T-helper 22 cell (primary cell): ENCODE measurements around the gene FAM156B.
"Not testable (repeated sequence)": the region's sequence is repeated elsewhere in the genome, so short reads cannot be mapped to it uniquely, and the experiment has no call there.

Source experiments
- DNase-seq: peaks from one replicate; pipeline ENCODE4 v3.0.0-alpha.2; 2020; ENCODE audit warnings: low read depth

FAM156B gene

DNA sequence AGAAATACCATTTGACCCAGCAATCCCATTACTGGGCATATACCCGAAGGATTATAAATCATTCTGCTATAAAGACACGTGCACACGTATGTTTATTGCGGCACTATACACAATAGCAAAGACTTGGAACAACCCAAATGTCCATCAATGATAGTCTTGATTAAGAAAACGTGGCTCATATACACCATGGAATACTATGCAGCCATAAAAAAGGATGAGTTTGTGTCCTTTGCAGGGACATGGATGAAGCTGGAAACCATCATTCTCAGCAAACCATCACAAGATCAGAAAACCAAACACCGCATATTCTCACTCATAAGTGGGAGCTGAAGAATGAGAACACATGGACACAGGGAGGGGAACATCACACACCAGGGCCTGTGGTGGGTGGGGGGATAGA, 33.1 kb downstream of the FAM156B start:
- DNase-seq, result not testable (repeated sequence)

DNA sequence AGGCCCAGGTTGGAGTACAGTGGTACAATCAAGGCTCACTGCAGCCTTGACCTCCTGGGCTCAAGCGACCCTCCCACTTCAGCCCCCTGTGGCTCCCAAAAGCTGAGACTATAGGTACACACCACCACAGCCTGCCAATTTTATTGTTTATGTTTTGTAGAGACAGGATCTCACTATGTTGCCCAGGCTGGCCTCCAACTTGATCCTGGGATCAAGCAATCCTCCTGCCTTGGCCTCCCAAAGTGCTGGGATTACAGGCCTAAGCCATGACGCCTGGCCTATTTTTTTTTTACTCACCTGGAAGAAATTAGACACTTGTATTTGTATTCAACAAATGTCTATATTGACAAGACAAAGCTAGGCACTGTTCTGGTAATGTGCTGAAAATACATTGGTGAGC, 36.1 kb downstream of the FAM156B start:
- no peak for DNase-seq

DNA sequence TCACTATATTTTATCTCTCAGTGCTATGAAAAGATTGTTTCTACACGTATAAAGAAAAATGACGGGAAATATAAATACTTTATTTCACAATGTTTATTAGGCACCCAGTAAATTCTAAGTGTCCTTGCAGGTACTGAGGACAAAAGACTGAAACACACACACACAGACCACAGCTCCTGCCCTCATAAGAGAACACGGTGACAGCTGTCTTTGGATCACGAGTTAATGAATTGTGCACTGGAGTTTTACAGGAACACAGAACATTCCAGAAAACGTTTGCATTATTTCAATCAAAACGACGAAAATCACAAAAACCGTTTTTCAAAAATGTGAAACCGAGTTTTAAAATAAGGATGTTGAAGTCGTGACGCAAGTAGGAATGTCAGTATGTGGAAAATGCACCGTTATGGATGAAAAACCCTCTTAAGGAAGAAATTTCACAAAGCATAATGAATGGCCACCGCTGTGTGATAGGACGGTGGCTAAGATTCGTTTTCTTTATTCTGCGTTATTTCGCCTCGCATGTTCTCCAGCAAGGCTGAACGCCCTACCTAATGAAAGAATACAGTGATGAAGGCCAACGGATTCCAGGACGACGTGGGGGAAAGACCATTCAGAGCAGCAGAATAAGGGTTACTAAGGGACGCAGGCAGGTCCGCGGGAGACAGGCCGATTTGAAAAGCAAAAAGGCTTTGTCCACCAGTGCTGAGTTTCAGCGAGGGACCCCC, 37.0 kb downstream of the FAM156B start:
- DNase-seq, result no peak

DNA sequence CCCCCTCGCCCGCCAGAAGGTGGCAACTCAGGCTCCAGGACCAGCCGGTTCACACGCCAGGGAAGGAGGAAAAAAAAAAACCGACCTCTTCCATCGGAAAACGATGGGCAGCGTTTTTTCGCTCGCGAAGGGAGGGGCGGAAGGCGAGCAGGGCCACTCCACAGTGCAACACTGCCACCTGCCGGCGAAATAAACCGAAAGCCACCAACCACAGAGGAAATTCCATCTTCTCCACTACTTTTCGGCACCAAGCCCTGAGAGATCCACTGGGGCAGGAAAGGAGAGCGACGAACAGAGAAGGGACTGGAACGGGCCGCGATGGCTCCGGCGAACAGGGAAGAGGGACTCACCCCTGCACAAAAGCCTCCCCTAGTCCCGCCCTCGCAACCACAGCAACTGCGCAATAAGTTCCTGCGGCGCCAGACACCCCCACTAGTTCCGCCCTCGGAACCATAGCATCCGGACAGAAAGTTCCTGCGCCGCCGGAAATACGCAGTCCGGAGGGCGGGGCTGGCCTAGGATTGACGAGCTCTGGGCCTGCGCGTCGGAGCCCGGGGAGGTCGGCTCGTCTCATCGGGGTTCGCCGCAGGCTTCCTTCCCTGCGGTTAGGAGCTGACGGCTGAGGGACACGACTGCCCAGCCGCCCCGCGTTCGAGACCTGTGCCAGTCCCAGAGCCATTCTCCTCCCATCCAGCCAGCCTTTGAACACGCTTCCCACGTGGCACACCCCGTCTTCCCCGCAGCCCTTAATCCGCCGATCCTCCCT, 37.8 kb downstream of the FAM156B start:
- DNase-seq, result peak; percentile 93

DNA sequence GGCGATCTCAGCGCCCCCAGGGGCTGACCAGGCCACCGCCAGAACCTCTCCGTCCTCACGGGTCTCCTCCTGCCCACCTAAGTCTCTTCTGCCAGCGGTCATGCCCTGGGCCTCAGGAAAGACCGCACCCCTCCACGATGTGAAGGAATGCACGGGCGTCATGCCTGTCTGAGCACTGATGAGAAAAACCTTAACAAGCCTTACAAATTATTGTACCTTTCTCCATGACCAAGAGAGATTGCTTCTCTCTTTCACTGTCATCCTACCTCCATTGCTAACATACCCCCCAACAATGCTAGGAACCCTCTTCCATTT, 38.3 kb downstream of the FAM156B start:
- DNase-seq, result not testable (repeated sequence)

DNA sequence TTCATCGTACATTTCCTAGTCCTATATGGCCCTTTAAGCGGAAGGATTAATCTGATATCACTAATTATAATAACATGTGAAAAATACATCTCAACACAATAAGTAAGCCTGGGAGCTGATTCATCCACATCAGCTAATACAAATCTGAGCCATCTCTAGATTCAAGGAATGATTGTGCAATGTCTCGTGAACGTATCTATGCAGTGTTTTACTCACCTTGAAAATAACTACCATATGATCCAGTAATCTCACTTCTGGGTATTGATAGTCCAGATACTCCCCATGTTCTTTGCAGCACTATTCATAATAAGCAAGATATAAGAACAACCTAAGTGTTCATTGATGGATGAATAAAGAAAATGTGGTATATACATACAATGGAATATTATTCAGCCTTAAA, 43.6 kb downstream of the FAM156B start:
- DNase-seq, result not testable (repeated sequence)

DNA sequence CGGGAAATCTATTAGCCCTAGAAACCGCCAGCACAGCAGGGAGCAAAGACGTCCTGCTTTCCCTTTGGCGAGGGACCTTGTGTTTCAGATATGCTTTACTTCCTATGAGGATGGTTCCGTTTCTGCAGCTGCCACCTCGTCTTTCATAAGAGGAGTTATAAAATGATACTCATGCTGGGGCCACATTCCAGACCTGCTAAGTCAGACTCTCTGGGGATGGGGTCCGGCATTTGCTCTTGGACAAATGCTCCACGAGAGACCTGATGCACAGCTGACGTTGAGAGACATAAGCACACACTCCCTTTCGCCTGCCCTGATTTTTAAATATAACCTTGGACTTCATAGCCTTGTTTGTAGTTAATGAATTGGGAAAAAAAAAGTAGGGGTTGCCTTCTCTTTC, 44.6 kb downstream of the FAM156B start:
- DNase-seq, result not testable (repeated sequence)

DNA sequence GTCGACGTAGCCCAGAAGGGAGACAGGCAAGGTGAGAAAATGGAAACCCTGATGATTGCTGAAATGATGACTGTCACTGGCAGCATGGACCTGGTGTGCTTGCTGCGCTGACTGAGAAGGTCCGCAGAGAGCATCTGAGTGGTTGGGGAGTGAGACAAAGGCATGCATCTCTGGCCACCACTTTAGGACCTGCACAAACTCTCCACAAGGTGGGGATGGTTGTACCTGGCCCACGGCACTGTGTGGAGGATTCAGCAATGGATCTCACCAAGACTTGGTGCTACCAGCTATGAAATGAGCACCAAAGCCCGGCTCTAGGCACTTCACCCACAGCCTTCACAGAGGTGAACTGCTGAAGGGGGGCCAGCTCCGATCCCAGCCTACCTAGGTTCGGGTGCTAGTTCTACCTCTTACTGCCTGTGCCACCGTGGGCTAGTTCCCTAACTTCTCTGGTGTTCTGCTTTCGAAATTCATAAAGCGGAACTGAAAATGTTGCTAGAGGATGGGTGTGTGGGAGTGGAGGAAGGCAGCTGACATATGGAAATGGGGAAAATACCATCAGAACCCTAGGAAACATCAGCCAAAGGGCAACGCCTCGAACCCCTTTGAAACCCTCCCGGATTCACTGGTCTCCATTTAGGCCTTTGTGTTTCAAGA, 48.8 kb downstream of the FAM156B start:
- DNase-seq, result not testable (repeated sequence)

DNA sequence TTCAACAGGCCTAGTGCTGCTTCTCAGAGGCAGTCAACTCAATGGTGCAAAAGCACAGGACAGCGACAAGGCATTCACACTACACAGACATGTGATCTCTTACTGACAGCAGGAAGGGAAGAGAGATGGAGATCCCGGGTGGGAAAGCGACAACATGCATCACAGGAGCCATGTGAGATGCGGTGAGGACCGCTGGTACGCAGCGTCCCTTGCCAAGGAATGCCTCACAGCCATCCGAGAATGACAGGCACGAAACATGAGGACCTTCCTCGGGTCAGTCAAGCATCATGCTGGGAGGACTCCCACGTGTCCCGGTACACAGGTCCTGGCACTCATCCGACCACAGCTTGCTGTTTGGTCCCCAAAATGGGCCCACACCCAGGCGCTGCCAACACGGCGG, 50.4 kb downstream of the FAM156B start:
- DNase-seq, result not testable (repeated sequence)

DNA sequence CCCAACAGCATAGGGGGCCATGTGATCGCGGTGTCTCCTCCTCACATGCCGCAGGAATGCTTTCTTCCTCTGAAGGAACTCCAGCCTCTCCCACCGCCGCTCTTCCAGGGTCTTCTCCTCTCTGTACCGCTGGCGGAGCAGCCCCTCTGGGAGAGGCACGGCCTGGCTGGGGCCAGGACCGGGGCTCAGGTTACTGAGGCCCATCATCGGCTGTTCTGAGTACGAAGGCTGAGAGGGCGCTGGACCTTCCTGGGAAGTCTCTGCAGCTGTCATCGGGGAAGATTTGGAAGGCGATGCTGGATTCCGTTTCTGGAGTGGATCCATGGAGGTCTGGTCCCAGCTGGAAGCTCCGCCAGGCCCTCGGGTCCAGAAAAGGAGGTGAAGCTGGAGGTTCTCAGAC, 51.1 kb downstream of the FAM156B start:
- not testable (repeated sequence) for DNase-seq

DNA sequence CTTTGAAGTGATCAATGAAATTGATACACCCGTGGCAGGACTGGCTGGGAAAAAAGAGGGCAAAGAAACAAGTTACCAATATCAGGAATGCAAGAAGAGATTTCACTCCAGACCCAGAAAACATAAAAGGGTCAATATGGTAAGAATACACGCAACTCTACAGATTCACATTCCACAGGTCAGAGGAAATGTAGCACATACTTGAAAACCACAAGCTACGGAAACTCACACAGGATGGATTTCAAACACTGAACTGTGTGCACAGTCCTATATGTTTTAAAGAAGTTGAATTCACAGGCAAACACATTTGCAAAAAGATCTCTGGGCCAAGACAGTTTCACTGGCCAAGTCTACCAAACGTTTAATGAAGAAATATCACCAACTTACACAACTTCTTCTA, 52.2 kb downstream of the FAM156B start:
- not testable (repeated sequence) for DNase-seq

DNA sequence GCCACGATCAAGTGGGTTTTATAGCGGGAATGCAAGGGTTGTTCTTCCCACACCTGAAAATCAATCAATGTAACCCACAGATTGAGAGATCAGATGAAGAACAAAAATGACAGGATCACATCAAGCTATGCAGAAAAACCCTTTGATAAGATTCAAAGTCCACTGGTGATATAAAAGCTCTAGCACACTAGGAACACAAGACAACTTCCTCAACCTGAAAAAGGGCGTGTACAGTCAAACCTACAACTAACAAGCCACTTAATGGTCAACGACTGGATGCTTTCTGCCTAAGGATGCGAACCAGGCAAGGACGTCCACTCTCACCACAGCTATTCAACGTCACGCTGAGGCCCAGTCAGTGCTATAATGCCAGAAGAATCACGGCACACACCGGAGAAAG, 52.8 kb downstream of the FAM156B start:
- DNase-seq, result not testable (repeated sequence)
